OCI-M1 (cell line): ENCODE results near the gene DRC7.
"Not testable (repeated sequence)": the region's sequence is repeated elsewhere in the genome, so short reads cannot be mapped to it uniquely, and the experiment has no call there.

Source experiments
- DNase-seq: peaks from one replicate; lab custom pipeline; 2025; lab: John Stamatoyannopoulos, UW

The DRC7 gene

DNA sequence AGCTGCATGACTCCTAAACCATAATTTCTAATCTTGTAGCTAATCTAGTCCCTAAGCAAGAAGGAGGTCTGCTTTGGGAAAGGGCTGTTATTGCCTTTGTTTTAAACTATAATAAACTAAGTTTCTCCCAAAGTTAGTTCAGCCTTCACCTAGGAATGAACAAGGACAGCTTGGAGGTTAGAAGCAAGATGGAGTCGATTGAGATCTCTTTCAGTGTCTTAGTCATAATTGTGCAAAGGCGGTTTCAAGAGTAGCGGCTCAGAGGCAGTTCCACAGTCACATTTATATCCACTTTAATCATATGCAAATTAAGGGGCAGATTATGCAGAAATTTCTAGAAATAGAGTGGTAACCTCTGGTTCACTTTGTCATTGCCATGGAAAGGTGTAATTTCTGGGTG, 17.4 kb downstream of the DRC7 start:
- no peak for DNase-seq

DNA sequence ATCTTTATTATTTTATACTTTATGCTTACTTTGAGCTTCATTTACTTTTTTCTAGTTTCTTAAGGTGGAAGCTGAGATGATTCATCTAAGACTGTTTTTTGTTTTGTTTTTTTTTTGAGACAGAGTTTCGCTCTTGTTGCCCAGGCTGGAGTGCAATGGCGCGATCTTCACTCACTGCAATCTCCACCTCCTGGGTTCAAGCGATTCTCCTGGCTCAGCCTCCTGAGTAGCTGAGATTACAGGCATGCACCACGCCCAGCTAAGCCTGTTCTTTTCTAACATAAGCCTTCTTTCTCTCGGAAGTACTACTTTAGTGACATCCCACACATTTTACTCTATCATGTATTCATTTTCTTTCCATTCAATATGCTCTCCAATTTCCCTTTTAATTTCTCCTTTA, 18.0 kb downstream of the DRC7 start:
- not testable (repeated sequence) for DNase-seq

DNA sequence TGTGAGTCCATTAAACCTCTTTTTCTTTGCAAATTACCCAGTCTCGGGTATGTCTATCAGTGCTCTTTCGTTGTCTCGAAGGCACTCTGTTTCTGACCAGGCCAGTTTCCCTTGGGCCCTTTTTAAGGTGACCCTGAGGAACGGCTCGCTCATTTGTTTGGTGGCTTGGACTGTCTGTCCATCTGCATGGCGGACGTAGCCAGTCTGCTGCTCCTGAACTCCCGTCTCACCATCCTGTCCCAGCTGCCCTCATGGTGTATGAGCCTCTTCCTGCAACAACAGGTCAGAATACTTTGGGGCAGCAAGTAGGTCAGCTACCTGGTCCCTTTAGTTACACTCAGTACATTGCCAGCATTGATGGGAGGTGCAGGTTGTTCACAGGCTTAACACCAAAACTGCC, 19.0 kb downstream of the DRC7 start:
- no peak for DNase-seq

DNA sequence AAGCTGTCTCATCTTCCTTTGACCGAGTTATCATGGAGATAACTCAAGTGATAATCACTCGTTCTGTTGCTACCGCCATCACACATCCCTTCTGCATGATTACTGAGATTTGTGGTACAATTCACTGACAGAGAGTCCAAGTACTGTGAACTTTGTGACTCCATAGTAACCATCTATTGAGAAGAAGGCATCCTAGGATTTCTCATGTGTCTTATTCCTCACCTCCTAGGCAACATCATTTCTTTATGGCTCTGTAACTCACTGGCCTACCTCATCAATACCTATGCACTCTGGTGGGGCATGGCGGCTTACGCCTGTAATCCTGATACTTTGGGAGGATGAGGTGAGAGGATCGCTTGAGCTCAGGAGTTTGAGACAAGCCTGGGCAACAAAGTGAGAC, 19.4 kb downstream of the DRC7 start:
- no peak for DNase-seq

DNA sequence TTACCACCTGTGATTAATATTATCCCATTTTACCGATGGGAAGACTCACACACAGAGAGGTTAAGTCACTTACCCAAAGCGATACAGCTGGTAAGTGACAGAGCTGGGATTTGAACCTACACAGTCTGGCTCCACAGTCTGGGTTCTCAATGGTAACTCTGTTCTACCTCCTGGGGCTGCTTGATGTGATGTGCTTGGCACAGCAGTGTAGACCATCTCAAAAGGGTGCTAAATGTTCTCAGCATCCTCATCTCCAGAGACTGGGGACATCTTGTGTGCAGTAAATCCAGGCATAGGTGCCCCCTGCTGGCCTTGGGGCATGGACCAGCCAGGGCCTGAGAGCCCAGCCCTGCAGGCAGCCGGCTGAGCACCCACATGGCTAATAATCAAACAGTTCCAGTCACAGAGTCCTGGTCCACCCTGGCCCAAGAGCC, 25.6 kb downstream of the DRC7 start:
- DNase-seq: peak; percentile 69

DNA sequence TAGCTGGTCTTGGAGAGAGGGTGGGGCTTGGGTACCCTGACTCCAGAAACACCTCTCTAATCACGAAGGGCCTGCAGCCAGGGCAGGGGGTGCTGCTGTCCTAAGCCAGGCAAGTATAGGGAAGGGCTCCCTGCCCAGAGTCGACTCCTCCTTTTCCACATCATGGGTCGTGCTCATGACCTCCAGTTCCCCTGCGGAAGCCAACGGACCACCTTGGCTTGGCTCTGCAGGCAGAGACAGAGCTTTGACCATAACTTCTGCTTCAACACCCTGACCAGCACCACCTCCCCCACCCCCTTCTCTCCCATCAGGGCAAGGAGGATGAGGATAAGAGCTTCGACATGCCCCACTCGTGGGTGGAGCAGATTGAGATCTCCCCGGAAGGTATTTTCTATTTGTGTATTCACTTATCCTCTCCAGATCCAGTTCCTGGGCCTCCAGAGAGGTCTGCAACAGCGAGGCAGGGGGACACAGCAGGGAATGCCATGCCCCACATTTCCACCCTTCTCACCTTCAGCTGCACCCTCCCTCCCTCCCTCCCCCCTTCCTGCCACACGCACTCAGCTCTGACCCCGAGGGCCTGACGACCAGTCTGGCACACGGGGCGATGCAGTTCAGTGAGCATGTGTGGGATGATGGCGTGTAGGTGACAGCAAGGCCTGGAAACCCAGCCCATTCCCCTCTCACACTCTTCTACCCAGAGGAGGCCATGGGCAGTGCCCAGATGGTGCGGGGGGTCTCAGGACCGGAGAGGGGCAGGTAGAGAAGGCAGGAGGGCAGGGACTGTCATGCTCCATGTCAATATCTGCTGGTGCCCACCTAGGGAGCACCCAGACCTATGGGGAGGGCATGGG, 27.0 kb downstream of the DRC7 start:
- DNase-seq: no peak

DNA sequence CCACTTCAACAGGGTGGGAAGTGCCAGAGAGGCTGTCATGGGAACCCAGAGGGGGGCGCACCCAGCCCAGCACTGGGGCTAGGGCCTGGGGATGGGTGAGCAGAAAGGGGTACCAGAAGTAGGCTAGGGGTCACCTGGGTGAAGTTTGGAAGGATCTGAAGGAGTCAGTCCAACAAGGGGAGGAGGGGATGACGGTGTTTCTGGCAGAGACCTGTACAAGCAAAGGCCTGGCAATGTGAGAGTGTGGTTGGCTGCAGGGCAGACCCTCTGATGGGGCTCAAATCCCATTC, 27.5 kb downstream of the DRC7 start:
- DNase-seq: no peak

DNA sequence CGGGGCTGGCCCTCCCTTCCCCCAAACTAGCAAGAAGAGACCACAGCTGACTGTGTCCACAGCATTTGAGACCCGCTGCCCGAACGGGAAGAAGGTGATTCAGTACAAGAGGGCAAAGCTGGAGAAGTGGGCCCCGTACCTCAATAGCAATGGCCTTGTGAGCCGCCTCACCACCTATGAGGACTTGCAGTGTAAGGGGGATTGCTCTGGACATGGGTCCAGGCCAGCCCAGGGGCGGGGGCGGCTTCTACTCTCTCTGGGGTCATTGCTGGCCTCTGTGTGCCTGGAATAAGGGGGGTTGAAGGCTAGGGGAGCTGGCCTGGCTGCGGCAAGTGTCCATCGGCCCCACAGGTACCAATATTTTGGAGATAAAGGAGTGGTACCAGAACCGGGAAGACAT, 28.0 kb downstream of the DRC7 start:
- DNase-seq: no peak

DNA sequence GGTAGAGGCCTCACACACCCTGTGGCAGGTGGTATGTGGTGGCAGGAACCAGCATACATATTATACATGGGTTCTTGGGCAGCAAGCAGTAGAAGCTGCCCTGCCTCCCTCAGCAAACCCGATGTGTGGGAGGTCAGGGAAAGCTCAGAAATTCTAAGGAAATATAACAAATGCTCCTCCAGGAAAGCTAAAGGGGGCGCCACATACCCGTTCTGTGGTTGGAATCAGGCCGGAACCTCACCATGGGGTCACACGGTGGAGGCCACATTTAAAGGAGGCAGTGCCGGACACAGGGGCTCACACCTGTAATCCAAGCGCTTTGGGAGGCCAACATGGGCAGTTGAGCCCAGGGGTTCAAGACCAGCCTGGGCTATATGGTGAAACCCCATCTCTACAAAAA, 28.6 kb downstream of the DRC7 start:
- DNase-seq: no peak

DNA sequence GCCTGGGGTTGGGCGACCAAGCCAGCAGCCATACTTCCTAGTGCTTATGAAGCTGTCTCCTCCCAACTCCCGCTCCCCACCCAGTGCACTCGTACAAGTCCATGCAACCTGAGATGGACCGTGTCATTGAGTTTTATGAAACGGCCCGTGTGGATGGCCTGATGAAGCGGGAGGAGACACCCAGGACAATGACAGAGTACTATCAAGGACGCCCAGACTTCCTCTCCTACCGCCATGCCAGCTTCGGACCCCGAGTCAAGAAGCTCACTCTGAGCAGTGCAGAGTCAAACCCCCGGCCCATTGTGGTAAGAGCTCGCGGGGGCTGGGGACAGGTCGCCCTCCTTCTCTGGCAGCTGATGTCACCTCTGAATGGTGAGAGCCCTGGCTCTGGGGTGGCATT, 29.9 kb downstream of the DRC7 start:
- no peak for DNase-seq

DNA sequence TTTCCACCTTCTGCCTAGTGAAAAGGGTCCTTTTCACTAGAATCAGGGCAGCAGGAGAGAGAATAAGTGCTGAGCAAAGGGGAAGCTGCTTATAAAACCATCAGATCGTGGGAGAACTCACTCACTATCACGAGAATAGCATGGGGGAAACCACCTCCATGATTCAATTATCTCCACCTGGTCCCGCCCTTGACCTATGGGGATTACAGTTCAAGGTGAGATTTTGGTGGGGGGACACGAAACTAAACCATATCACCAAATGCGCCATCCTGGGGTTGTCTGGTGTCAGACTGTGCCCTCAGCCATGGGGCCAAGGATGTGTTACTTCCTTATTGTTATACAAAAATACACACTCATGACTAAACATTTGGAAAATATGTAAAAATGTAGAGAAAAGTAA, 30.5 kb downstream of the DRC7 start:
- DNase-seq: peak; percentile 3

DNA sequence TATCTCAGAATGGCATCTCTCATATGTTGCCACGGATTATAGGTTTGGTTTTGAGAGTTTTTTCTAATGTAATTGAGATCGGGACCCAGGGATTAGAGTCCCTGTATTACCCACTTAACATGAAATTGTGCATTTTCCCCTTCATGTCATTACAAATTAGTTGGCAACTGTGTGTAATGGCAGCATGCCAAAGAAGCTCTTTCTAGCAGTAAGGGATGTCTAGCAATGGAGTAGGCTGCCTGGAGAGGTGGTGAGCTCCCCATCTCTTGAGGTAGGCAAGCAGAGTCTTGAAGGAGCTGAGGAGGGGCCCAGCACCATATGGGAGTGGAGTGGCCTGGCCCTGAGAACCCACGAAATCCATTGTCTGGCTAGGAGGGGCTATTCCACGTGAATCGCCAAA, 30.9 kb downstream of the DRC7 start:
- DNase-seq: no peak

DNA sequence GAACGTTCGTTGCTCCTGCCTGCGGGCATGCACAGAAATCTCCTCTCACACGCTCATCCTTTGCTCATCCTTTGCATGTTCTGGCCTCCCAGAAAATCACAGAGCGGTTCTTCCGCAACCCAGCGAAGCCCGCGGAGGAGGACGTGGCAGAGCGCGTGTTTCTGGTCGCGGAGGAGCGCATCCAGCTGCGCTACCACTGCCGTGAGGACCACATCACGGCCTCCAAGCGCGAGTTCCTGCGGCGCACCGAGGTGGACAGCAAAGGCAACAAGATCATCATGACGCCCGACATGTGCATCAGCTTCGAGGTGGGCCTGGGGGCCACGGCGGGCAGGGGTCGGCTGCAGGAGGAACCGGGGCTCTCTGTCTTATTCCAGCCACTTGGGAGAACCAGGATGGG, 31.4 kb downstream of the DRC7 start:
- DNase-seq: no peak

DNA sequence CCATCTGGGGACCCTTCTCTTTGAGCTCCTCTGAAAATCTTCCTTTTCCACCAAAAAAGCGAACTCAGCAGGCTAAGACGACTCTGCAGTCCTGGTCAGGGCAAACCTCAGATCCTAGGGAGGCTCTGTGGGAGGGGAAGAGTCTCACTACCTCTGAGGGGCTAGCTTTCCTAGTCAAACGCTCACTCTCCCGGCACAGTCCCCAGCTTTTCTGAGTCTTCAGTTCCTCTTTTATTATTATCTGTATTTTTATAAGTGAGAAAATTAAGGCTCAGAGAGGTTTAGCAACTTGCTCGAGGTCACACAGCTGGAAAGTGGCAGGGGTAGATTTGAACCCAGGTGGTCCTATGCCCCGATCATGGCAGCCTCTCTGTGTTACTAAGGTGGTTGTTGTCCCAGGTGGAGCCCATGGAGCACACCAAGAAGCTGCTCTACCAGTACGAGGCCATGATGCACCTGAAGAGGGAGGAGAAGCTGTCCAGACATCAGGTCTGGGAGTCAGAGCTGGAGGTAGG, 31.9 kb downstream of the DRC7 start:
- DNase-seq: no peak

DNA sequence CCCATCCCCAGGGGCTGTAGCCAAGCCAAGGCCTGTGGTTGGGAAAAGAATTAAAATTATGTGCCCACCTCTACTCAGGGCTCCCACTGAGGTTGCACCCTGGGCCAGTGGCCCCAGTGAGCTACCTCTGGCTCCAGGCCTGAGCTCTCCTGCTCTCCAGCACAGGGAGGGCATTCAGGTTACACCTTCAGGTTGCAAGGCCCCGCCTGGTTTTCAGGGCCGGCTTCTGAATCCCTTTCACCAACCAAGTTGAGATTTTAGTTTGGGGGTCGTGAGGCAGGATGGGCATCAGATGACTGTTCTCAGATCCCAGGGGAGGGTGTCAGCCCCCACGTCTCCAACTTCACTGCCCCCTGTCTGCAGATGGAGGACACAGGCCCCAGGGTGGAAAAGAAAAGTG, 33.0 kb downstream of the DRC7 start:
- no peak for DNase-seq

DNA sequence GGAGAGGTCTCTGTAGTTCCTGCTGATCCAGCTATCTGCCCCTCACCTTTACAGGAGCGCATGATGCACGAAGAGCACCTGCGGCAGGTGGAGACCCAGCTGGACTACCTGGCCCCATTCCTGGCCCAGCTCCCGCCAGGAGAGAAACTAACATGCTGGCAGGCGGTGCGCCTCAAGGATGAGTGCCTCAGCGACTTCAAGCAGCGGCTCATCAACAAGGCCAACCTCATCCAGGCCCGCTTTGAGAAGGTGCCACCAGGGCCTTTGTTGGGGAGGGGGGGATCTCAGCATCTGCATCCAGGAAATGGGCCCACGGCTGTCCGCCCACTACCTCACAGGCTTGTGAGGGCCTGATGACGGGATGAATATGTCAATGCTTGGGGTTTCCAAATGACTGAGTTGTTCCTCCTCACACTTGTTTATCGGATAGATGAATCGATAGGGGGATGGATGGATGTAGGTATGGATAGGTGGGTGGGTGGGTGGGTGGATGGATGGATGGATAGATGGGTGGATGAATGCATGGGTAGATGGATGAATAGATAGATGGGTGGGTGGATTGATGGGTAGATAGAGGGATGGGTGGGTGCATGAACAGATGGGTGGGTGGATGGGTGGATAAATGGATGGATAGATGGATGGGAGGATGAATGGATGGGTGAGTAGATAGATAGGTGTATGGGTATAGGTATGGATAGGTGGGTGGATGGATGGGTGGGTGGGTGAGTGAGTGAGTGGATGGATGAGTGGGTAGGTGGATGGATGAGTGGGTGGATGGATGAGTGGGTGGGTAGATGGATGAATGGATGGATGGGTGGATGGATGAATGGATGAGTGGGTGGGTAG, 34.0 kb downstream of the DRC7 start:
- no peak for DNase-seq

DNA sequence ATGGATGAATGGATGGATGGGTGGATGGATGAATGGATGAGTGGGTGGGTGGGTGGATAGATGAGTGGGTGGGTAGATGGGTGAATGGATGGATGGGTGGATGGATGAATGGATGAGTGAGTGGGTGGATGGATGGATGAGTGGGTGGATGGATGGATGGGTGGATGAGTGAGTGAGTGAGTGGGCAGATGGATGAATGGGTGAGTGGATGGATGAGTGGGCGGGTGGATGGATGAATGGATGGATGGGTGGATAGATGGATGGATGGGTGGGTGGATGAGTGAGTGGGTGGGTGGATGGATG, 34.5 kb downstream of the DRC7 start:
- no peak for DNase-seq

DNA sequence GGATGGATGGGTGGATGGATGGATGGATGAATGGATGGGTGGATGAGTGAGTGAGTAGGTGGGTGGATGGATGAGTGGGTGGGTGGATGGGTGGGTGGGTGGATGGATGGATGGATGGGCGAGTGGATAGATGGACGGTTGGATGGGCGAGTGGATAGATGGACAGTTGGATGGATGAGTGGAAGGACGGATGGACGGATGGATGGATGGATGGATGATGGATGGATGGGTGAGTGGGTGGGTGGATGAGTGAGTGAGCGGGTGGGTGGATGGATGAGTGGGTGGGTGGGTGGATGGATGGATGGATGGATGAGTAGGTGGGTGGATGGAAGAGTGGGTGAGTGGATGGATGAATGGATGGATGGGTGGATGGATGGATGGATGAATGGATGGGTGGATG, 35.2 kb downstream of the DRC7 start:
- DNase-seq: not testable (repeated sequence)

DNA sequence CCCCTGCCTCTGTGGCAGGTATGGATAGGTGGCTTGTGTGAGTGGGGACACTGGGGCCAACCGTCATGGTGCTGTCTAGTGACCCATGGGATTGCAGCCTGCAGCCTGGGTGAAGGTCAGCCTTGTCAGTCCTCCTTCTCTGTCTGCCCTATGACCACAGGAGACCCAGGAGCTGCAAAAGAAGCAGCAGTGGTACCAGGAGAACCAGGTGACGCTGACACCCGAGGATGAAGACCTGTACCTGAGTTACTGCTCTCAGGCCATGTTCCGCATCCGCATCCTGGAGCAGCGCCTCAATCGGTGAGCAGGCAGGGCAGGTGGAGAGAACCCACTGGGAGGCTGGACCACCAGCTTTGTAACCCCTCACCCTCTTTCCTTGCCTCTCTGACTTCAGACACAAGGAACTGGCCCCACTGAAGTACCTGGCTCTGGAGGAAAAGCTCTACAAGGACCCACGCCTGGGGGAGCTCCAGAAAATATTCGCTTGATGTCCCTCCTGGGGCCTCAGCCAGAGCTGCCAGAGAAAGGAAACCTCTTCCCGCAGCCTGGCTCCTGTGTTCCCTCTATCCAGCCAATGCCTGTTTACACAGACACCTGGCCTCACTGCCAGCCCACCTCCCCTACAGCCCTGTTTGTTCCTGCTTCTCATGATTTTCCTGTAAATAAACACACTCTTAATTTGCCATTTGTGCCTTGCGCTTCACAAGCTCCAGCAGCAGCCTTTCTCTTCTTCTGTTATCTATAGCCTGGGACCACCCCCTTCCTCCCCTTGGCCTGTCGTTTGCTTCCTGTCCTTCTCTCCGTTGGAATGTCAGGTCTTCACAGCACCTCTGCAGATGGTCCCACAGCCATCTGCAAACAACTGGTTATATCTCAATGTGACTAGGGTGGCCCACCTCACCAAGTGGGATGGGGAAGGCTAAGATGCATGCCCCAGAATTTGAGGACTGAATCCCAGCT, 36.4 kb downstream of the DRC7 start:
- no peak for DNase-seq

DNA sequence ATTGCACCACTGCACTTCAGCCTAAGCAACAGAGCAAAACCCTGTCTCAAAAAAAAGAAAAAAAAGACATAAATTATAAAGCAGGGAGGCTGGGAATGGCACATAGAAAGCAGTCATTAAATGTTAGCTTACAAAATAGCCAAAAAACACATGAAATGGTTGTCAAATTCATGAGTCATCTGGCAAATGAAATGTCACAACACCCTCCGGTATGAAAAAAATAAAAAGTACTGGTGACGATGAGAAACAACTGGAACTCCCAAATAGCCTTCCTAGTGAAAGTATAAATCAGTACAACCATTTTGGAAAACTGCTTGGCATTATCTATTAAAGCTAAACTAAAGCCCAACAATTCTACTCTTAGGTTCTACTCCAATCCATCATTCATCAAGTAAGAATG, 37.4 kb downstream of the DRC7 start:
- no peak for DNase-seq

DNA sequence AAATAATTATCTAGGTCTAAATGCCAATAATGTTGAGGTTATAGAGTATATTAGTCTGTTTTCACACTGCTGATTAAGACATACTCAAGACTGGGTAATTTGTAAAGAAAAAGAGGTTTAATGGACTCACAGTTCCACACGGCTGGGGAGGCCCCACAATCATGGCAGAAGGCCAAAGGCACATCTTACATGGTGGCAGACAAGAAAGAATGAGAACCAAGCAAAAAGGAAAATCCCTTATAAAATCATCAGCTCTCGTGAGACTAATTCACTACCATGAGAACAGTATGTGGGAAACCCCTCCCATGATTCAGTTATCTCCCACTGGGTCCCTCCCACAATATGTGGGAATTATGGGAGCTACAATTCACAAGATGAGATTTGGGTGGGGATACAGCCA, 38.1 kb downstream of the DRC7 start:
- no peak for DNase-seq

DNA sequence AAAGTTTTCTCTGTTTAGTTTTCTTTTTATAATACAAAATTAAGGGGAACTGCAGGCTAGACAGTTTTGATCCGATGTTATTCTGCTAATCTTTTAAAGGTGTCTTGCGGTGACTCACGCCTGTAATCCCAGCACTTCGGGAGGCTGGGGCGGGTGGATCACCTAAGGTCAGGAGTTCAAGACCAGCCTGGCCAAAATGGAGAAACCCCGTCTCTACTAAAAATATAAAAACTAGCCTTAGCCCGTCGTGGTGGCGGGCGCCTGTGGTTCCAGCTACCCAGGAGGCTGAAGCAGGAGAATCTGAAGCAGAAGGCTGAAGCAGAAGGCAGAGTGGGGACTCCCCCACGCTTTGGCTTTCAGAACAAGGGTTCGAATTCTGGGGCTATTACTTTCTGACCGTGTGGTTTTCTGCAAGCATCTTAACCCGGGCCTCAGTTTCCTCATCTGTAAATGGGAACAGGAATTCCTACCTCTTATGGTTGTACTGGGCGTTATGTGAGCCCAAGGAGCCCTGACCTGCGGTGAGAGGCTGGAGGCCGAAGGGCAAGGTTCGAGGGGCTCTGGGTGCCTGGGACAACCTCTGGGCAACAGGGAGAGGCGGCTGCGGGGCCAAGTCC, 39.8 kb downstream of the DRC7 start:
- DNase-seq: no peak
